ENCODE results near the gene PLEKHM3.

PLEKHM3 gene

DNA sequence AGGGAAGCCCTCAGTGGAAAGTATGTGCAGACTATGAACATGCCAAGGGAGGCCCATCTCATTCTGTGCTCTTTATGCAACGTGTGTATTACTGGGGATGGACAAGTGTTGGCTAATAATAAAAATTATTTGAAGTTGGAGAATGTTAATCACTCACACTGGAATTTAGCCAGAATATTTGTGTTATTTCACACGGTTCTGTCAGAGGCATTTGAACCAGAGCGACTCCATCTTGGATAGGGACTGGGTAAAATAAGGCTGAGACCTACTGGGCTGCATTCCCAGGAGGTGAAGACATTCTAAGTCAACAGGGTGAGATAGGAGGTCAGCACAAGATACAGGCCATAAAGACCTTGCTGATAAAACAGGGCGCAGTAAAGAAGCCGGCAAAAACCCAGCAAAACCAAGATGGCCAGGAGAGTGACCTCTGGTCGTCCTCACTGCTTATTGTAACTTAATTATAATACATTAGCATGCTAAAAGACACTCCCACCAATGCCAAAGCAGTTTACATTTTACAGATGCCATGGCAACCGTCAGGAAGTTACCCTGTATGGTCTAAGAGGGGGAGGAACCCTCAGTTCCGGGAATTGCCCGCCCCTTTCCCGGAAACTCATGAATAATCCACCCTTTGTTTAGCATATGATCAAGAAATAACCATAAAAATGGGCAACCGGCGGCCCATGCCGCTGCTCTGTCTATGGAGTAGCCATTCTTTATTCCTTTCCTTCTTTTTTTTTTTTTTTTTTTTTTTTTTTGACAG, 253.1 kb downstream of the PLEKHM3 start:
- Histone ChIP-seq H3K27ac (ENCODE audit: extremely low read depth, low read depth, low read length) (no peak overlapping the region), H3K9me3 (ENCODE audit: control insufficient read depth, insufficient read depth, low read depth, low read length) (no peaks in the 10 kb centered on the region), H3K36me3 (ENCODE audit: control insufficient read depth in 2 of 2, insufficient read depth in 1 of 2, low read length in 2 of 2) (peaks cover 0 to 10% of the 10 kb centered on the region in 2 experiments; a peak in 1 of 3 replicates), H3K4me3 (ENCODE audit: low read depth, low read length) (no peak overlapping the region), H3K4me1 (ENCODE audit: control insufficient read depth, insufficient read depth, low read length) (no peaks in the 10 kb centered on the region)
- CTCF ChIA-PET, result no interaction called here
- TF ChIP-seq ZNF324 (tag by site-specific recombination; IDR thresholded peaks at IDR 0.05) (no peak), SCRT2 (tag by site-specific recombination; IDR thresholded peaks at IDR 0.05) (no peak), ZSCAN30 (tag by site-specific recombination; IDR thresholded peaks at IDR 0.05) (no peak), ZBTB7A (tag by site-specific recombination; IDR thresholded peaks at IDR 0.05; ENCODE audit: low read depth) (no peak), ZFP69B (tag by site-specific recombination; IDR thresholded peaks at IDR 0.05) (no peak), SP2 (tag by site-specific recombination; IDR thresholded peaks at IDR 0.05) (no peak), ZNF510 (tag by site-specific recombination; IDR thresholded peaks at IDR 0.05; ENCODE audit: insufficient replicate concordance) (no peak), ZFP41 (tag by site-specific recombination; IDR thresholded peaks at IDR 0.05; ENCODE audit: borderline replicate concordance) (no peak), GLIS1 (tag by site-specific recombination; IDR thresholded peaks at IDR 0.05) (no peak), SCRT1 (tag by site-specific recombination; IDR thresholded peaks at IDR 0.05; ENCODE audit: borderline replicate concordance) (no peak), ZNF221 (tag by site-specific recombination; IDR thresholded peaks at IDR 0.05; ENCODE audit: borderline replicate concordance) (no peak), ZNF146 (tag by site-specific recombination; IDR thresholded peaks at IDR 0.05) (no peak)
- POLR2A ChIA-PET, result no interaction called here

GRCh38 chr2:207771421-207771820, 253.9 kb downstream of the PLEKHM3 start:
- Histone ChIP-seq H3K27ac (ENCODE audit: extremely low read depth, low read depth, low read length) (no peak overlapping the region), H3K4me3 (ENCODE audit: low read depth, low read length) (no peak overlapping the region), H3K4me1 (ENCODE audit: control insufficient read depth, insufficient read depth, low read length) (peaks cover 4% of the 10 kb centered on the region), H3K9me3 (ENCODE audit: control insufficient read depth, insufficient read depth, low read depth, low read length) (no peaks in the 10 kb centered on the region), H3K36me3 (ENCODE audit: control insufficient read depth in 2 of 2, insufficient read depth in 1 of 2, low read length in 2 of 2) (peaks cover 0 to 17% of the 10 kb centered on the region in 2 experiments; a peak in 1 of 3 replicates)
- TF ChIP-seq ZNF549 (tag by site-specific recombination; IDR thresholded peaks at IDR 0.05) (no peak), ZNF677 (tag by site-specific recombination; IDR thresholded peaks at IDR 0.05) (no peak), ZNF610 (tag by site-specific recombination; IDR thresholded peaks at IDR 0.05; ENCODE audit: borderline replicate concordance) (no peak), ZNF473 (tag by site-specific recombination; IDR thresholded peaks at IDR 0.05) (no peak), ZNF202 (tag by site-specific recombination; IDR thresholded peaks at IDR 0.05; ENCODE audit: borderline replicate concordance) (no peak), ZNF366 (tag by site-specific recombination; conservative IDR thresholded peaks at IDR 0.05) (no peak), ZNF324 (tag by site-specific recombination; IDR thresholded peaks at IDR 0.05) (no peak), ZNF341 (tag by site-specific recombination; IDR thresholded peaks at IDR 0.05; ENCODE audit: low read depth) (no peak), ZSCAN16 (tag by site-specific recombination; IDR thresholded peaks at IDR 0.05) (no peak)
- TF ChIP-seq, protein P1, sequence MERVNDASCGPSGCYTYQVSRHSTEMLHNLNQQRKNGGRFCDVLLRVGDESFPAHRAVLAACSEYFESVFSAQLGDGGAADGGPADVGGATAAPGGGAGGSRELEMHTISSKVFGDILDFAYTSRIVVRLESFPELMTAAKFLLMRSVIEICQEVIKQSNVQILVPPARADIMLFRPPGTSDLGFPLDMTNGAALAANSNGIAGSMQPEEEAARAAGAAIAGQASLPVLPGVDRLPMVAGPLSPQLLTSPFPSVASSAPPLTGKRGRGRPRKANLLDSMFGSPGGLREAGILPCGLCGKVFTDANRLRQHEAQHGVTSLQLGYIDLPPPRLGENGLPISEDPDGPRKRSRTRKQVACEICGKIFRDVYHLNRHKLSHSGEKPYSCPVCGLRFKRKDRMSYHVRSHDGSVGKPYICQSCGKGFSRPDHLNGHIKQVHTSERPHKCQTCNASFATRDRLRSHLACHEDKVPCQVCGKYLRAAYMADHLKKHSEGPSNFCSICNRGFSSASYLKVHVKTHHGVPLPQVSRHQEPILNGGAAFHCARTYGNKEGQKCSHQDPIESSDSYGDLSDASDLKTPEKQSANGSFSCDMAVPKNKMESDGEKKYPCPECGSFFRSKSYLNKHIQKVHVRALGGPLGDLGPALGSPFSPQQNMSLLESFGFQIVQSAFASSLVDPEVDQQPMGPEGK (tag by site-specific recombination; IDR thresholded peaks at IDR 0.05), result no peak
- POLR2A ChIA-PET, result no interaction called here
- CTCF ChIA-PET, result no interaction called here
